HepG2 (cell line): ENCODE results near the gene TMEM125. TPM values are rescaled to one million over a fixed set of nuclear protein-coding genes. Genes with fewer than 3 reads are reported as not detected.

Experiments
- BRD4 ChIP-seq: sonication (generic); formaldehyde crosslinking; IDR thresholded peaks from 2 replicates; pipeline ENCODE4 v1.4.0; 2020; ENCODE audit warnings: missing genetic modification reagents
- CBFB ChIP-seq: sonication (generic); formaldehyde crosslinking; IDR thresholded peaks from 2 replicates; pipeline ENCODE4 v1.4.0; 2020; ENCODE audit warnings: missing genetic modification reagents
- CBX5 ChIP-seq: sonication (generic); formaldehyde crosslinking; IDR thresholded peaks from 2 replicates; pipeline ENCODE4 v1.4.0; 2020; ENCODE audit warnings: missing genetic modification reagents, borderline replicate concordance
- CTCF ChIP-seq: sonication (generic); formaldehyde crosslinking; IDR thresholded peaks from 2 replicates; pipeline ENCODE4 v1.5.0; 2020; ENCODE audit warnings: mild to moderate bottlenecking, missing genetic modification reagents, moderate library complexity
- FOXA3 ChIP-seq: IDR thresholded peaks from 2 replicates; pipeline ENCODE4 v1.6.1; 2016; ENCODE audit warnings: missing genetic modification reagents, missing compliant biosample characterization
- HBP1 ChIP-seq: IDR thresholded peaks from 2 replicates; pipeline ENCODE4 v1.6.1; 2016; ENCODE audit warnings: low read depth, control low read depth
- KDM2A ChIP-seq: sonication (generic); formaldehyde crosslinking; IDR thresholded peaks from 2 replicates; pipeline ENCODE4 v1.4.0; 2020; ENCODE audit warnings: low read depth, missing genetic modification reagents, borderline replicate concordance
- NR2C2 ChIP-seq: sonication (generic); formaldehyde crosslinking; IDR thresholded peaks from 2 replicates; pipeline ENCODE4 v1.4.0; 2020; ENCODE audit warnings: missing genetic modification reagents, mild to moderate bottlenecking, moderate library complexity, borderline replicate concordance
- RAD21 ChIP-seq: fragments of 450-650 bp; formaldehyde crosslinking; IDR thresholded peaks from 2 replicates; pipeline ENCODE4 v1.5.0; 2020; ENCODE audit warnings: mild to moderate bottlenecking
- SAP130 ChIP-seq: IDR thresholded peaks from 2 replicates; pipeline ENCODE4 v1.6.1; 2016; ENCODE audit warnings: low read depth
- SMAD9 ChIP-seq: sonication (generic); formaldehyde crosslinking; IDR thresholded peaks from 2 replicates; pipeline ENCODE4 v1.5.1; 2020; ENCODE audit warnings: mild to moderate bottlenecking, missing genetic modification reagents
- SOX5 ChIP-seq: IDR thresholded peaks from 2 replicates; pipeline ENCODE4 v1.6.1; 2016; ENCODE audit warnings: borderline replicate concordance
- THAP11 ChIP-seq: IDR thresholded peaks from 2 replicates; pipeline ENCODE4 v1.6.1; 2016; ENCODE audit warnings: missing biosample characterization, missing genetic modification reagents
- TRIM24 ChIP-seq: sonication (generic); formaldehyde crosslinking; IDR thresholded peaks from 2 replicates; pipeline ENCODE4 v1.8.0; 2022; ENCODE audit warnings: mild to moderate bottlenecking, missing genetic modification reagents
- ZBTB26 ChIP-seq: IDR thresholded peaks from 2 replicates; pipeline ENCODE4 v1.6.1; 2016; ENCODE audit warnings: missing compliant biosample characterization, missing genetic modification reagents, borderline replicate concordance
- ZNF382 ChIP-seq: sonication (generic); formaldehyde crosslinking; IDR thresholded peaks from 2 replicates; pipeline ENCODE4 v1.5.0; 2020; ENCODE audit warnings: missing genetic modification reagents, mild to moderate bottlenecking, borderline replicate concordance
- ZNF605 ChIP-seq: sonication (generic); formaldehyde crosslinking; IDR thresholded peaks from 2 replicates; pipeline ENCODE4 v1.8.0; 2022; ENCODE audit warnings: mild to moderate bottlenecking, missing genetic modification reagents
- ZNF629 ChIP-seq: sonication (generic); formaldehyde crosslinking; conservative IDR thresholded peaks from 2 replicates; pipeline ENCODE4 v1.5.0; 2020; ENCODE audit warnings: missing genetic modification reagents
- polyA plus RNA-seq, 8 experiments: library from polyadenylated mRNA; depleted of rRNA in 3 of 8; stranded (reverse) in 7 of 8; unstranded in 1 of 8; fragments of >200 nt; fragmentation: Illumina TruSeq in 4 of 8; extraction: Trizol in 4 of 8; gene quantifications; 2 replicates each; pipeline versions ENCODE4 v1.2.1 to v1.2.3, GENCODE V29; 2011 to 2016; ENCODE audit warnings: low read depth in 4 of 8, missing spikeins in 1 of 8, mixed read lengths in 1 of 8; ENCODE audit not compliant: insufficient read depth in 1 of 8
- total RNA-seq, 5 experiments: library from RNA; depleted of rRNA; stranded (reverse); fragments of >200 nt; fragmentation: Illumina TruSeq; extraction: Trizol; gene quantifications; 2 replicates each; pipeline ENCODE4 v1.2.3, GENCODE V29; 2016; ENCODE audit warnings: low read depth in 1 of 5
- TF ChIP-seq, protein P1 (sequence below): sonication (generic); formaldehyde crosslinking; IDR thresholded peaks from 2 replicates; pipeline ENCODE4 v1.5.0; 2020; ENCODE audit warnings: missing genetic modification reagents
- TF ChIP-seq, protein P2 (sequence below), 2 experiments: sonication (generic) in 1 of 2; formaldehyde crosslinking in 1 of 2; IDR thresholded peaks; 2 replicates each; pipeline versions ENCODE4 v1.4.0 to v1.6.1; 2018 to 2020; ENCODE audit warnings: missing genetic modification reagents in 2 of 2, borderline replicate concordance in 1 of 2, low read depth in 1 of 2, mild to moderate bottlenecking in 1 of 2, missing biosample characterization in 1 of 2
- TF ChIP-seq, protein P3 (sequence below): sonication (generic); formaldehyde crosslinking; IDR thresholded peaks from 2 replicates; pipeline ENCODE4 v1.5.0; 2020; ENCODE audit warnings: missing genetic modification reagents

Gene TMEM125
- total and polyA plus RNA-seq, 2 of the 13 experiments (the other 11 are each of a cell fraction or from before 2014, with no cell fraction given) = 0.03 TPM; not detected in 1

- peak; percentile 48; the same call in 1 of the 2 replicates for TF ChIP-seq FOXA3 (CRISPR knock-in tag)
- TF ChIP-seq SOX5 = no peak; the same call in 1 of the 2 replicates
- TF ChIP-seq HBP1 (CRISPR knock-in tag) = 0 out of 2 replicates have a peak, but pooled peaks have one; percentile 65
- peak; percentile 63 for TF ChIP-seq SAP130 (CRISPR knock-in tag)
- TF ChIP-seq BRD4 = no peak
- TF ChIP-seq CTCF = peak; percentile 97
- TF ChIP-seq, protein P1, sequence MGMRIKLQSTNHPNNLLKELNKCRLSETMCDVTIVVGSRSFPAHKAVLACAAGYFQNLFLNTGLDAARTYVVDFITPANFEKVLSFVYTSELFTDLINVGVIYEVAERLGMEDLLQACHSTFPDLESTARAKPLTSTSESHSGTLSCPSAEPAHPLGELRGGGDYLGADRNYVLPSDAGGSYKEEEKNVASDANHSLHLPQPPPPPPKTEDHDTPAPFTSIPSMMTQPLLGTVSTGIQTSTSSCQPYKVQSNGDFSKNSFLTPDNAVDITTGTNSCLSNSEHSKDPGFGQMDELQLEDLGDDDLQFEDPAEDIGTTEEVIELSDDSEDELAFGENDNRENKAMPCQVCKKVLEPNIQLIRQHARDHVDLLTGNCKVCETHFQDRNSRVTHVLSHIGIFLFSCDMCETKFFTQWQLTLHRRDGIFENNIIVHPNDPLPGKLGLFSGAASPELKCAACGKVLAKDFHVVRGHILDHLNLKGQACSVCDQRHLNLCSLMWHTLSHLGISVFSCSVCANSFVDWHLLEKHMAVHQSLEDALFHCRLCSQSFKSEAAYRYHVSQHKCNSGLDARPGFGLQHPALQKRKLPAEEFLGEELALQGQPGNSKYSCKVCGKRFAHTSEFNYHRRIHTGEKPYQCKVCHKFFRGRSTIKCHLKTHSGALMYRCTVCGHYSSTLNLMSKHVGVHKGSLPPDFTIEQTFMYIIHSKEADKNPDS (CRISPR knock-in tag) = no peak
- peak; percentile 96 for TF ChIP-seq RAD21 (CRISPR knock-in tag)
- TF ChIP-seq SMAD9 (CRISPR knock-in tag) = no peak
- TF ChIP-seq, protein P2, sequence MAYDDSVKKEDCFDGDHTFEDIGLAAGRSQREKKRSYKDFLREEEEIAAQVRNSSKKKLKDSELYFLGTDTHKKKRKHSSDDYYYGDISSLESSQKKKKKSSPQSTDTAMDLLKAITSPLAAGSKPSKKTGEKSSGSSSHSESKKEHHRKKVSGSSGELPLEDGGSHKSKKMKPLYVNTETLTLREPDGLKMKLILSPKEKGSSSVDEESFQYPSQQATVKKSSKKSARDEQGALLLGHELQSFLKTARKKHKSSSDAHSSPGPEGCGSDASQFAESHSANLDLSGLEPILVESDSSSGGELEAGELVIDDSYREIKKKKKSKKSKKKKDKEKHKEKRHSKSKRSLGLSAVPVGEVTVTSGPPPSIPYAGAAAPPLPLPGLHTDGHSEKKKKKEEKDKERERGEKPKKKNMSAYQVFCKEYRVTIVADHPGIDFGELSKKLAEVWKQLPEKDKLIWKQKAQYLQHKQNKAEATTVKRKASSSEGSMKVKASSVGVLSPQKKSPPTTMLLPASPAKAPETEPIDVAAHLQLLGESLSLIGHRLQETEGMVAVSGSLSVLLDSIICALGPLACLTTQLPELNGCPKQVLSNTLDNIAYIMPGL (CRISPR knock-in tag; IDR thresholded peaks at IDR 0.05; ENCODE audit: borderline replicate concordance in 1 of 2, low read depth in 1 of 2) = peak; percentile 52 to 81; a peak in 3 of 4 replicates
- 0 out of 2 replicates have a peak, but pooled peaks have one; percentile 58 for TF ChIP-seq CBFB (CRISPR knock-in tag)
- TF ChIP-seq ZNF605 (CRISPR knock-in tag) = no peak
- TF ChIP-seq ZNF629 (CRISPR knock-in tag) = no peak
- TF ChIP-seq ZBTB26 (CRISPR knock-in tag) = no peak
- peak; percentile 30; the same call in 1 of the 2 replicates for TF ChIP-seq CBX5
- TF ChIP-seq THAP11 = peak; percentile 62
- TF ChIP-seq TRIM24 (CRISPR knock-in tag) = no peak
- peak; percentile 51; the same call in 1 of the 2 replicates for TF ChIP-seq NR2C2 (CRISPR knock-in tag)
- no peak for TF ChIP-seq ZNF382
- TF ChIP-seq KDM2A (CRISPR knock-in tag) = peak; percentile 73
- TF ChIP-seq, protein P3, sequence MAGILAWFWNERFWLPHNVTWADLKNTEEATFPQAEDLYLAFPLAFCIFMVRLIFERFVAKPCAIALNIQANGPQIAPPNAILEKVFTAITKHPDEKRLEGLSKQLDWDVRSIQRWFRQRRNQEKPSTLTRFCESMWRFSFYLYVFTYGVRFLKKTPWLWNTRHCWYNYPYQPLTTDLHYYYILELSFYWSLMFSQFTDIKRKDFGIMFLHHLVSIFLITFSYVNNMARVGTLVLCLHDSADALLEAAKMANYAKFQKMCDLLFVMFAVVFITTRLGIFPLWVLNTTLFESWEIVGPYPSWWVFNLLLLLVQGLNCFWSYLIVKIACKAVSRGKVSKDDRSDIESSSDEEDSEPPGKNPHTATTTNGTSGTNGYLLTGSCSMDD = no peak
Measured at GRCh38 chr1:43238085-43238484, 31.7 kb upstream of the TMEM125 start (continued).
